GM18858 (cell line): Measurements from ENCODE around the gene CPLX3.

Source experiments
- ATAC-seq: cut with Tn5 transposase; IDR thresholded peaks from one replicate; pipeline ENCODE4 v1.9.1; 2021; ENCODE audit not compliant: unreplicated experiment

CPLX3 gene

DNA sequence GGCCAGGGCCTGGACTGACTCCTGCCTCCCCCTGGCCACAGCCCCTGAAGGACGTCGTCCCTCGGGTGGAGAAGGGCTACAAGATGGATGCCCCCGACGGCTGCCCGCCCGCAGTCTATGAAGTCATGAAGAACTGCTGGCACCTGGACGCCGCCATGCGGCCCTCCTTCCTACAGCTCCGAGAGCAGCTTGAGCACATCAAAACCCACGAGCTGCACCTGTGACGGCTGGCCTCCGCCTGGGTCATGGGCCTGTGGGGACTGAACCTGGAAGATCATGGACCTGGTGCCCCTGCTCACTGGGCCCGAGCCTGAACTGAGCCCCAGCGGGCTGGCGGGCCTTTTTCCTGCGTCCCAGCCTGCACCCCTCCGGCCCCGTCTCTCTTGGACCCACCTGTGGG is 24.1 kb upstream of the CPLX3 start:
- ATAC-seq = no peak

GRCh38 chr15:74802862-74803447 is 23.5 kb upstream of the CPLX3 start:
- ATAC-seq = no peak

- ATAC-seq = no peak
Observed at GRCh38 chr15:74804935-74805334, 21.5 kb upstream of the CPLX3 start.

DNA sequence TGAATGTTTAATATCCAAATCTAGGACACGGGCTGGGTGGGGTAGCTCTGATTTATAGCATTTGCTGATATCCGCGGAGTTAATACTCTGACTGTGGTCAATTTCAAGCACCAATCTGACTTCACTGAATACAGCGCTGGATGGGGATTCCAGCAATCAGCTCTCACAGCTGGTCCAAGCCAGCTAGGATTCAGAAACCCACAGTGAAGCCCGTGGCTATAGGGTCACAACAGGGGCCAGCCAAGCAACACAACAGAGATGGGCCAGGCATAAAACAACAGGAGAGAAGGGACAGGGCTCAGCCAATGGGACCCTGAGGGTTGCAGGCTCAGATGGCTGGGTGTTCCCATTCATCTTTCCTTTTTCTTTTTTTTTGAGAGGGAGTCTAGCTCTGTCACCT is 19.1 kb upstream of the CPLX3 start:
- no peak for ATAC-seq

- no peak for ATAC-seq
Observed at GRCh38 chr15:74808078-74808839, 18.2 kb upstream of the CPLX3 start.

- no peak for ATAC-seq
Observed at GRCh38 chr15:74808840-74809229, 17.6 kb upstream of the CPLX3 start.

DNA sequence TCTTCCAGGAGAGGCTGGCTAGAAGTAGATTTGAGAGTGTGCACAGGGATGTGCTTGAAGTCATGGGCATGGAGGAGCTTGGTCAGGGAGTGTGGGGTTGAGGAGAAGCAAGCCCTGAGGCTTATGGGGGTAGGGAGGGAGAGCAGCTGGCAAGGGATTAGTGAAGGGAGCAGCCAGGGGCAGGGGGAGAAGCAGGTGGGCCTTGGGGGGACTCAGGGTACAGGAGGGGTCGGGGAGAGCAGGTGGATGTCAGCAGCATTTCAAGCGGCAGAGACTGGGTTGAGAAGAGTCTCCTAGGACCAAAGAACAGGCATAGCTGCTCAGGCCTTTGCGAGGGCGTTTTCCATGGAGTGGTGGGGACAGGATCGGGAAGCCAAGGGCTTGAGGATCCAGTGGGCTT is 17.2 kb upstream of the CPLX3 start:
- no peak for ATAC-seq

GRCh38 chr15:74809956-74810355 is 16.5 kb upstream of the CPLX3 start:
- no peak for ATAC-seq

DNA sequence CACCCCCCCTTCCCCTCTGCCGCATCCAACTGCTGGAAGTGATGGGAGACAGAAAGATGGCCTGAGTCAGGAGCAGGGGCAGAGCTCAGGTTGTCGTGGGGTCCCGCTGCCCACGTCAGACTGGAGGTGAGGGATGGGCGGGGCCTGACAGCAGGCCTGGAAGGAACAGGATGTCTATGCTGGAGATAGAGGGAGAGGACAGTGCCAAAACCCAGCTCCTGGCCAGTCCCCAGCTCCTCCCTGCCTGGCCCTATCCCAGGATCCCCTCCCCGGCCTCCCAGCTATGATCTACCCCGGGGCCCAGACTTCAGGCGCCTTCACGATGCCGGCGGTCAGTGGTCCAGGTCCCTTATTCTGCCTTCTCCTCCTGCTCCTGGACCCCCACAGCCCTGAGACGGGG is 13.9 kb upstream of the CPLX3 start, which contains the start of gene LMAN1L:
LMAN1L (plus strand) TSS at position 303 of the 400 bp plus-strand sequence; CDS start at position 323, 20 bp downstream.
- no peak for ATAC-seq

DNA sequence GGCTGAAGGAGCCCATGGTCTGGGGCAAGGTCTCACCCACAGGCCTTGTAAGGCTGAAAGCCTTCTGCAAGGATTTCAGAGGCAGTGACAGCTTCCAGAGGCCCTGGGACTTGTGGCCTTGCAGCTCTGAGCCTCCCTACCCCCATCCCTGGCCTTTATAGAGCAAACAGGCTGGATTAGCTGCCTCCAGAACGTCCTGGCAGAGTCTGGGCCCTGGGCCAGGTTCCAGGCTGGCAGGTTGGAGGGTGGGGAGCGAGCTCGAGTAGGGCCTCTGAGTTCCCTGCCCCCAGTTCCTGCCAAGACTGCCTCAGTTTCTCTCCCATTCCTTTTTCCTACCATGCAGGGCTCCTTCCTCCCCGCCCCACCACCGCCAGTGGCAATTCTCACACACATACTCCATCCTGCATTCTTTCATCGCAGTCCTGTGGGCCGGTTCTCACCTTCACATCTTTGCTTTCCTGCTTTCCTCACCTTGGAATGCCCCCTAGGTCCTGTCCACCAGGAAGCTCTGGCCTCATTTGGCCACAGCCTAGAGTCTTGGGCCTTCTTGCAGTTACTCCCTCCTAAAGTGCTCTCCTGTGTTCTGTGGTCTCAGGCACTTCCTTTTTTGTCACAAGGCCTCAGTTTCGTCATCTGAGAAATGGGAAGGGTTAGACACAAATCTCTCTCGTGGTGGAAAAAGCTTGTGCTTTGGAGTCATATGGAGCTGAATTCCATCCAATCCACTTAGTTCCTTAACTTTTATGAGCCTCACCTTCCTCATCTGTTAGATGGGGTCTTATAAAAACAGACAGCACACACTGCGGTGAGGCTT is 11.1 kb upstream of the CPLX3 start:
- ATAC-seq = no peak

DNA sequence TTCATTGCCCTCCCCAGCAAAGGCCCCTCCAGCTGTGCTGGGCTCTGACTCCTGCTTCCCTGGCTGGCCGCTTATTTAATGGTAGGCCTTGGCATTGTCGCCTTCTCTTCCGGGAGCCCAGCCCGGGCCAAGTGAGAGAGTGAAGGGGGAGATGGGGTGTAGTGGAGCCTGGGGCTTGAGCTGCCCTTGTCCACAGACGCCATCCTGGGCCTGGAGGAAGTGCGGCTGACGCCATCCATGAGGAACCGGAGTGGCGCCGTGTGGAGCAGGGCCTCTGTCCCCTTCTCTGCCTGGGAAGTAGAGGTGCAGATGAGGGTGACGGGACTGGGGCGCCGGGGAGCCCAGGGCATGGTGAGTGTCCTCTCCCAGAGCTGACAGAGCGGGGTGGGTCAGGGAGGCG is 10.5 kb upstream of the CPLX3 start:
- no peak for ATAC-seq

GRCh38 chr15:74816624-74817369 is 9.6 kb upstream of the CPLX3 start:
- ATAC-seq = no peak

GRCh38 chr15:74817370-74817737 is 9.1 kb upstream of the CPLX3 start:
- ATAC-seq = no peak

GRCh38 chr15:74820056-74820455 is 6.4 kb upstream of the CPLX3 start:
- ATAC-seq = no peak

DNA sequence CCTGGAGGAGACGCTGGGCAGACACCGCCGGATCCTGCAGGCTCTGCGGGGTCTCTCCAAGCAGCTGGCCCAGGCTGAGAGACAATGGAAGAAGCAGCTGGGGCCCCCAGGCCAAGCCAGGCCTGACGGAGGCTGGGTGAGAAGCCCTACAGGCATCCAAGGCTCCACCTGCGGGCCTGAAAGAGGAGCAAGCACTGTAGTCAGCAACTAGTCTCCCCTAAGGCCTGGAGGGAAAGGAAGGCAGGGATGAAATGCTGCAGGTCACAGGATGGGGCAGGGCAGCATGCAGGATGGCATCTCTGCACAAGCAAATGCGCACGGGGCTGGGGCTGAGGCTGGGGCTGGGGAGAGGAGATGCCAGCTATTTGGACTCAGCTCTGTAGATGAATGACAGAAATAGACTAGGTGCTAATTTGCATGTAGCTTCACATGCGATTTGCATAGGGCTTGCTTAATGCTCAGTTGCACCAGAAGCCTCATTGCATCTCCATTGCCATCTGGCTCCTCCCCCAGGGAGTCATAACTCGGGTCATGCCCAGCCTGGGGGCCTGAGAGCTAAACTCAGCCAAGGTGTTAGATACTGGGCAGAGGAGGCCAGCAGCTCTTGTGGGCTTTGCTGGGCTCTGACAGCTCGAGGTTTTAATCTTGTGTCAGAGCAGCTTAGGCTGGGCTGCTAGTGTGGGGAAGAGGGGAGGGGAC is 5.2 kb upstream of the CPLX3 start:
- no peak for ATAC-seq

DNA sequence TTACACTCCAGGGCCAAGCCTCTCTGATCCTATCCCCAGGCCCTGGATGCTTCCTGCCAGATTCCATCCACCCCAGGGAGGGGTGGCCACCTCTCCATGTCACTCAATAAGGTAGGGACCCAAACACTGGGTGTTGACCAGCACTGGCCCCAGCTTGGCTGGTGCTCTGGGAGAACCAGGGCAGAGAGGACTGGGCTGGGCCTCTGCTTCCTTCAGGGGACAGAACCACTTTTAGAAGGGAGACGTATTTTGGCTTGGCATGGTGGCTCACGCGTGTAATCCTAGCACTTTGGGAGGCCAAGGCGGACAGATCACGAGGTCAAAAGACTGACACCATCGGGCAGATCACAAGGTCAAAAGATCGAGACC is 4.7 kb upstream of the CPLX3 start:
- no peak for ATAC-seq

- ATAC-seq = no peak
Observed at GRCh38 chr15:74822233-74822632, 4.2 kb upstream of the CPLX3 start.

GRCh38 chr15:74823324-74823723 is 3.1 kb upstream of the CPLX3 start:
- ATAC-seq = no peak

DNA sequence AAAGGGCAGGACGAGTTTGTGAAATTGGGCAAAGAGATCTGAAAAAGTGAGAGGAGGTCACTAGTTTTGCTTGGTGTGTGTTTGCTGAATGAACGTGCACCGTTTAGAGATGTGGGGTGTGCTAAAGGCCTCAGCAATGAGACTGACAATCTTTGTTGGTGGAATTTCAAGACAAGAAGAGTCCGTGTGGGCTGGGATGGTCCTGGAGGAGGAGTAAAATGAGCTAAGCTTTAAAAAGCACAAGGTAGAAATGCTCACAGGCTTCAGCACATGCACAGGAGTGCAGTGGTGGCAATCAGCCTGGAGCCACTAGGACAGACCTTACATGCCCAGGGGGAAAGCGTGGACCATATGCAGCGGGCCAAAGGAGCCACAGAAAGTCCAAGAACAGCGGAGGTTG is 1.5 kb upstream of the CPLX3 start:
- ATAC-seq = no peak

DNA sequence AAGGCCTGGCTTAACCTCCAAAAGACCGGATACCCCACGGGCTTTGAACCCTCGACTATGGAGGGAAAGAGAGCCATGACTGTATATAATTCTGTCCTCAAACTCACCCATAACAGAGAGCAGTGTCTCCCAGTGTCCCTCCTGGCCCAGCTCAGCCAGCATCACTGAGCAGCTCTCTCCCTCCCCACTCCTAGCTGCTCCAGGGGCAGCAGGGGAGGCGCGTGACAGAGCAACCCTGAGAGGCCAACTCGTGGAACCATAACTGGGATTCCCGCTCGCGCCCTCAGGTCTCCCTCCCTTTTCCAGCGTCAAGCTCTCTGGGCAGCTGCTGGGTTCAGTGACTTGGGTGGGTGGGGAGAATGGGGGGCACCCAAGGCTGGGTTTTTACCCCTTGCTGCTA is 561 bp upstream of the CPLX3 start:
- ATAC-seq = no peak

- ATAC-seq = no peak
Observed at GRCh38 chr15:74826921-74827320, 494 bp downstream of the CPLX3 start.
